GM18951 (cell line): ENCODE measurements around the gene MECR.

Source experiments
- POLR2A ChIP-seq: IDR thresholded peaks from 4 replicates; pipeline ENCODE4 v1.6.1; 2011; ENCODE audit warnings: mild to moderate bottlenecking; ENCODE audit not compliant: insufficient read length, insufficient read depth; ENCODE audit errors: extremely low read depth
- in situ Hi-C: fragments of 300-500 bp; cut with MboI; formaldehyde crosslinking; loops from one replicate; pipeline ENCODE4 v1.12.0; 2022; ENCODE audit warnings: low sequenced_read_pairs, mixed read lengths, inconsistent platforms; ENCODE audit not compliant: unreplicated experiment

The MECR gene

DNA sequence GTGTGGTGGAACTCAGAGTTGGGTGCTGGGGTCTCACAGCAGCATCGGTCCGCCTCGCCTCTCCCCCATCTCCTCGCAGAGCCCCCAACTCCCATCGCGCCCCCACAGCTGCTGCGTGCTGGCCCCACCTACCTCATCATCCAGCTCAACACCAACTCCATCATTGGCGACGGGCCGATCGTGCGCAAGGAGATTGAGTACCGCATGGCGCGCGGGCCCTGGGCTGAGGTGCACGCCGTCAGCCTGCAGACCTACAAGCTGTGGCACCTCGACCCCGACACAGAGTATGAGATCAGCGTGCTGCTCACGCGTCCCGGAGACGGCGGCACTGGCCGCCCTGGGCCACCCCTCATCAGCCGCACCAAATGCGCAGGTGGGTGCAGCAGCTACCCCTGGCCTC is 29.8 kb upstream of the MECR start:
- TF ChIP-seq POLR2A, result no peak
- in situ Hi-C loops, result no loop called here

DNA sequence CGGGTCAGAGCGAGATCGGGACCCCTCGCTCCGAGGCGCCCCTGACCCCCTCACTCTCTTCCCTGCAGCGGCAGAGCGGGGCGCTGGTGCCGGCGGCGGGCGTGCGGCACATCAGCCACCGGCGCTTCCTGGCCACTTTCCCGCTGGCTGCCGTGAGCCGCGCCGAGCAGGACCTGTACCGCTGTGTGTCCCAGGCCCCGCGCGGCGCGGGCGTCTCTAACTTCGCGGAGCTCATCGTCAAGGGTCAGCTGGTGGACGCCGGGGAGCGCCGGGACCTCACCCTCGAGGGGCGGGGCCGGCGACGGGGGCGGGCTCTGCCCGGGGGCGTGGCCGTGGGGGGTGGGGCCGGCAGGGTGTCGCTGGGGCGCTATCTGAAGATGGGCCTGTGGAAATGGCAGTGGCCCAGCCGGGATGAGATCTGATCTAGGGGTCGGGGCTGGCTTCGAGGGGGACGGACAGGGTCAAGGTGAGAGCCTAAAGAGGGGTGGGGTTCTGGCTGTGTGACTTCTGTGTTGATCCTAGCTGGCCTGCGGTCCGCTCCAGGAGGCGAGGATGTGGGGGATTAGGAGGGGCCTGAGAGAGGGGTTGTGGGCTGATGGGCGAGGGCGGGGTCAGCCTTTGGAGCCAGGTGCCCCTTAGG is 29.2 kb upstream of the MECR start:
- TF ChIP-seq POLR2A, result no peak
- in situ Hi-C loops, result no loop called here

DNA sequence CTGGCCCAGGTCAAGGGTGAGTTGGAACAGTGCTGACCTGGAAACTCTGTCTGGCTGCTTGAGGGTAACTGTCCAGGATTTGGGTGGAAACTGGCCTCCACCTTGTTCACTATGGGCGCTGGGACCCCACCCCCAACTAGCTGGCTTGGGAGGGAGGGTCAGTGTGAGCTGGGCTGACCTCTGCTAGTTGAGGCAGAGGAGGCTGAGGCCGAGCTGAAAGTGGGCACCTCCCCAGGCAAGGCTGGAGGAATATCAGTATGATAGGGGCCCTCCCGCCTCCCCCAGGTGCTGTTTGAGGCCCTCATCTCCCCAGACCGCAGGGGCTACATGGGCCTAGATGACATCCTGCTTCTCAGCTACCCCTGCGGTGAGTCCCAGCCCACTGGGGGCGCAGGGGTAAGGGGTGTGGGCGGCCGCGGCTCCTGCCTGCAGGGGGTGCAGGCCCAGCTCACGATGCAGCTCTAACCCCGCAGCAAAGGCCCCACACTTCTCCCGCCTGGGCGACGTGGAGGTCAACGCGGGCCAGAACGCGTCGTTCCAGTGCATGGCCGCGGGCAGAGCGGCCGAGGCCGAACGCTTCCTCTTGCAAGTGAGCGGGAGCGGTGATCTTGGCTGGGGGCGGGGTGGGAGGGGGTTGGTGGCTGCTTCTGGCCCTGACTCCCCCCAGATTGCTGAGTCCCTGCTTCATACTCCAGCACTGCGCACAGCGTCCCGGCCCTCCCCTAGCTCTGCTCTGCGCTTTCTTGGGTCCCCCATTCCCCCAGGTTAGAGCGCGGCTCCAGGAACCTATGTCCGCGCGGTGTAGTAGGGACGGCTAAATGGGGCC is 28.5 kb upstream of the MECR start:
- in situ Hi-C loops, result no loop called here
- TF ChIP-seq POLR2A, result no peak

DNA sequence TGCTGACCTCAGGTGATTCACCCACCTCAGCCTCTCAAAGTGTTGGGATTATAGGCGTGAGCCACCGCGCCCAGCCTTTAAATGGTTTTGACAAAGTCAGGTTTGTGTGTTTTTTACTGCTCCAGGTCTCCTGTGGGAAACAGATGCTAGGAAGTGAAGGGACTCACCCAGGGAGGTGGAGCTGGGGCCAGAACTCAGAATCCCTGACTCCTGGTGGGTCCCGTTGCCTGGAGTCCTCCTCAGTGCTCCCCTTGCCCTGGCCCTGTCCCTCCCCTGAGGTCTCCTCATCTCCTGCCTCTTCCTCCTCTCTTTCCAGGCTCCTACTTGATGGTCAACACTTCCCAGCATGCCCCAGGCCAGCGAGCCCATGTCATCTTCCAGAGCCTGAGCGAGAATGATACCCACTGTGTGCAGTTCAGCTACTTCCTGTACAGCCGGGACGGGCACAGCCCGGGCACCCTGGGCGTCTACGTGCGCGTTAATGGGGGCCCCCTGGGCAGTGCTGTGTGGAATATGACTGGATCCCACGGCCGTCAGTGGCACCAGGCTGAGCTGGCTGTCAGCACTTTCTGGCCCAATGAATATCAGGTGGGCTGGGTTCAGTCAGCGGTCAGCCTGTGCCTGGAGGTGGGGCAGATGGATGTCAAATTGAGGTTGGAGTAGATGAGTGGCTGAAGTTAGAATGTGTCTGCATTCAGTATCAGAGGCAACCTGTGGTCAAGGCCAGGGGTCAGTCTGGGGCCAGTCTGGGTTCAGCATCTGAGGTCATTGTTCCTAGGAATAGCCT is 27.6 kb upstream of the MECR start:
- in situ Hi-C loops, result no loop called here
- no peak for TF ChIP-seq POLR2A

DNA sequence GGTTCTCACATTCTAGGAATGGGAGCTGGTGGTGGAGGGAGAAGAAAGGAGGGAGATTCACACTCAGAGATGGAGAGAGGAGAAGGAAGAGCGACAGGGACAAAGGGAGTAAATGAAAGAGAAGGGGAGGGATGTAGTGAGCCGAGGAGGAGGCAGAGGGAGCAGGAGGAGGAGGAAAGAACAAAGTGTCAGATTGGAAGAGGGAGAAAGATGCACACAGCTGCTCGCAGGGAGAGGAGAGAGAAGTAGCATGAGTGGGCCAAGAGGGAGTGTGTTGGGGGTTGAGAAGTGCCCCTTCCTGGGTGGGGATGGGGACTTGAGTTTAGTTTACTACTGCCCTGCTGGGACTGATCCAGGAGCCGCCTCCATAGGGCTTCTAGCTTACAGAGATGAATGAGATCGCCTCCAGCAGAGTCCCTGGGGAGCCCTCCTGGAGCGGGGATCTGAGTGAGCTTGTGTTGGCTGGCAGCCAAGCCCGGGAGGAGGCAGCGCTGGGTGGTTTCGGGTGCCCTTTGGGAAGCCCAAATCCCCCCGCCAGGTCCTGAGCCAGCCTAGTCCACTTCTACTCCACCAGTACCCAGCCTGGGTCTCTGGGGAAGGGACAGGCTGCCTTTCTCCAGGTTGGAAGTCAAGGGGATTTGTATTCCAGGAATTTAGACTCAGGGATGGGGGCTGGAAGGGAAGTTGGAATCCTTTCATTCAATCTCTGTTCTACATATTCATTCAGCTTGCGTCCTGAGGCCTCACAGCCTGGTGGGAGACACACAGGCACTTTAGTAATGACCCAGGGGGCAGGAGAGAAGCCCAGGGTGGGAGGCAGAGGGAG is 26.5 kb upstream of the MECR start:
- in situ Hi-C loops, result no loop called here
- no peak for TF ChIP-seq POLR2A

DNA sequence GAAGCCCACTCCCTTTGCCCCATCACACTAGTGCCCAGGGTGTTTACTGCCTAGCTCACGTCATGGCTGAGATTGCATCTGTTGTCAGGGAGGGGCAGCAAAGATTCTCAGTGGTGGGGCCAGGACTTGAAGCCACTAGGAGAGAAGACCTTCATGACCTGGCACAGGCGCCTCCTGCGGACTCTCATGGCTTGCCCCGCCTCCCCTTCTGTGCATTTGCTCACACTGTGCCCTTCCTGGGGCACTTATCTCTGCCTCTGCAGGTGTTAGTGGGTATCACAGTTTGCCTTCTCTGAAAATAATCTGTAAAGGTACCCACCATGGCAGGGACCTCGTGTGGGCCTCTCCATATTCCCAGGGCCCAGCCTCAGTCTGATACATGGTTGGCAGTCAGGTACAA is 25.7 kb upstream of the MECR start:
- in situ Hi-C loops, result no loop called here
- no peak for TF ChIP-seq POLR2A

DNA sequence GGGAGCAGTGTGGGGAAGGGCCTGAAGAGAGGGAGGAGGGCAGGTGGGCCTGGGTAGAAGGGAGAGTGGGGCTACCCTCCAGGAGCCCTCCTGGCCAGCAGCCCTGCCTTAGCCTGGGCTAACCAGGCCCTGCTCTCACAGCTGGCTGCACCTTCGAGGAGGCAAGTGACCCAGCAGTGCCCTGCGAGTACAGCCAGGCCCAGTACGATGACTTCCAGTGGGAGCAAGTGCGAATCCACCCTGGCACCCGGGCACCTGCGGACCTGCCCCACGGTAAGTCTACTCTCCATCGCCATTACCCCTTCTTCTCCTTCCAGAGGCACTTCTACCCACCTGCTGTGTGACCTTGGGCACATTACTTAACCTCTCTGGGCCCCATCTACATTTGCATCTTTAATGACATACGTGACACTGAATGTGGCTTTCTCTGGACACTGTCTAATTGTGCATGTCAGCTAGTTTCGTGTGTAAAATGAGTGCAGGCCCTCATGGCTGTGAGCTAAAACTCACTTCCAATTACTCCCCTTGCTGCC is 24.5 kb upstream of the MECR start:
- no peak for TF ChIP-seq POLR2A
- in situ Hi-C loops, result no loop called here

DNA sequence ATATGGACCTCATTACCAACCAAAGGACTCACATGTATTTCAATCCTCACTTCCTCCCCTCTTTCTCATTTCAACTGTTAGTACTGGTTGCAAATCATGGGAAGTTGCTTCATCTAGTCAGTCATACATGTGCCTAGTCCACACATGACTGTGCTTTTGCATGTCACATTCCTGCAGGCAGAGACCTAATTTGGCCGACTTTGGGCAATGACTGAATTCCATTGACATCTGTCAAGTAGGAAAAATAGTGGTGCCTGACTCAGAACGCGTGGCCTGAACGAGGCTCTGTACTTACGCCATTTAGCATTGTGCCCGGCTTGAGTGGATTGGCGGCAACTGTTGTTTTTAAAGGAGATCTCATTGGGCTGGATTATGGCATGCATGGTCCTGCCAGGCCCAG is 23.6 kb upstream of the MECR start:
- TF ChIP-seq POLR2A, result no peak
- in situ Hi-C loops, result no loop called here

DNA sequence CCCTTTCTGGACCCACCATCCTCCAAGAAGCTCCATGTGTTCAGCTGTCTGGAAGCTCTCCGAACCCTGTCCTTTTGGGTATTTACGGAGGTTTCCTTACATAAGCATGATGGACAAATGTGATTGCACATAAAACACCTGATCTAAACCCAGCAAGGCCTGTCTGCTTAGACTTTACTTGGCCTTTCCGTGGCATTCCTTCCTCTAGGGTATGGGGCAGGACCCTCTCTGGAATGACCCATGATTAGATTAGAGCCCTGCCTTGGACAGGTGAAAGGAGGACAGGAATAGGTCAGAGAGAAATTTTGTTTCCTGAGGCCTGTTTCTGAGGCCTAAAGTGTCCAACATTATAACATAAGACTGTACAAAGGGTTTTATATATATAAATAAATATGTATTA is 22.4 kb upstream of the MECR start:
- in situ Hi-C loops, result no loop called here
- TF ChIP-seq POLR2A, result no peak

DNA sequence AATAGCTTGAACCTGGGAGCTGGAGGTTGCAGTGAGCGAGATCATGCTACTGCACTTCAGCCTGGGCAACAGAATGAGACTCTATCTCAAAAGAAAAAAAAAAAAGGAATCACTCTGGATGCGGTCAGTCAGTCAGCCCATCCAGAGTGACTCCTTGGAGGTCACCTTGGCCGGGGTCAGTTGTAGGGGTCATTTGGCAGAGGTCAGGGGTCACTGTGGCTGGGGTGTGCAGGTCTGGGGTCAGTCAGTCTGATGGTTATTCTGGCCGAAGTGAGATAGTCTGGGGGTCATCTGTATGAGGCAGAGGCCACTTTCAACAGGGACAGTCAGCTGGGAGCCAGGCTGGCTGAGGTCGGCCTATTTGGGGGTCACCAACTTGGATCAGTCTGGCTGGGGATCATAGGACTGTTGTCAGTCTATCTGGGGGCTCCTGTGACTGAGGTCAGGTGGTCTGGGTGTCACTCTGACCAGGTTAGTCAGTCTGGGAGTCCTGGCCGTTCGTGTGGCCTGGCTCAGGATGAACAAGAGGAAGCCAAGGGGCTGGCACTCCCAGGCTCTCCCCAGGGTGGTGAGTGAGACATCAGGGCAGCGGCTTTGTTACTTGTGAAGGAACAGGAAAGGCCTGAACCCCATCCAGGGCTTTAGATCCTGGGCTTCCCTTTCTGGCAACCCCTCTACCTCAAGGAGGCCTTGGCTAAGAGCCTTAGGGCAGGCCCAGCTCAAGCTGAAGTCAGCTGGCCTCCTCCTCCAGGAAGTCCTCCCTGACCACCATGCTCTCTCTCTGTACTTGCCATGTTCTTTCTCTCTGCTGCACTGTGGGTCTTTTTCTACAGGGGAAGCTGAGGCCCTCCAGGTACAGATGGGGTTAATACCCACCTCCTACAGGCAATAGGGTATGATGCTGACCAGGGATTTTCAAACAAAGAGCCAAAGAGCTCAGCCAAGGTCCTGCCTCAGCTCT is 20.7 kb upstream of the MECR start:
- in situ Hi-C loops, result no loop called here
- no peak for TF ChIP-seq POLR2A

DNA sequence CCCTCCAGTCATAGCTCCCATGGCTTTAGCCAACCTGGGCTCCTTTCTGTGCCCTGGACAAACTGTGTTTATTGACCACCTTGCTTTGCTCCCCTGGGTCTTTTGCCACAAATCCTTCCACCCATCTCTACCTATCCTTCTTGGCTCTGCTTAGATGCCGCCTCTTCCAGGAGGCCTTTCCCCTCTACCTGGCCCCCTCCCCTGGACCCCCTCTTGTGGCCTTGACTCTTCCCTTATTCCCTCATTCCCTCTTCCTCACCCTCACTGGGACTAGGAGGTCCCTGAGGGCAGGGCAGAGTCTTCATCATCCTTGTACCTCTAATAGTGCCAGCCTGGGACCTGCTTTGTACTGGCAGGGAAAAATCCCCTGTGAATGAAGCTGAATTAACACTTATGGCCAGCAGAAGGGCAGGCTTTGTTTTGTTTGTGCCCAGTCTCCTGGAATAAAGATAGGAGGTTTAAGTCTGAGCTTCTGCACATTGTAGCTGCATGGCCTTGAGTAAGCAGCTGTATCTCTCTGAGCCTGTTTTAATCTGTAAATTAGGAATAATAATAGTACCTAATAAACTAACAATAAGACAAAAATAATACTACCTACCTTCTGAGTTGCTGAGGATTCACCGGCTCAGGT is 19.3 kb upstream of the MECR start:
- TF ChIP-seq POLR2A, result no peak
- in situ Hi-C loops, result no loop called here
